ENCODE measurements around the gene TMEM187.

The TMEM187 gene

DNA sequence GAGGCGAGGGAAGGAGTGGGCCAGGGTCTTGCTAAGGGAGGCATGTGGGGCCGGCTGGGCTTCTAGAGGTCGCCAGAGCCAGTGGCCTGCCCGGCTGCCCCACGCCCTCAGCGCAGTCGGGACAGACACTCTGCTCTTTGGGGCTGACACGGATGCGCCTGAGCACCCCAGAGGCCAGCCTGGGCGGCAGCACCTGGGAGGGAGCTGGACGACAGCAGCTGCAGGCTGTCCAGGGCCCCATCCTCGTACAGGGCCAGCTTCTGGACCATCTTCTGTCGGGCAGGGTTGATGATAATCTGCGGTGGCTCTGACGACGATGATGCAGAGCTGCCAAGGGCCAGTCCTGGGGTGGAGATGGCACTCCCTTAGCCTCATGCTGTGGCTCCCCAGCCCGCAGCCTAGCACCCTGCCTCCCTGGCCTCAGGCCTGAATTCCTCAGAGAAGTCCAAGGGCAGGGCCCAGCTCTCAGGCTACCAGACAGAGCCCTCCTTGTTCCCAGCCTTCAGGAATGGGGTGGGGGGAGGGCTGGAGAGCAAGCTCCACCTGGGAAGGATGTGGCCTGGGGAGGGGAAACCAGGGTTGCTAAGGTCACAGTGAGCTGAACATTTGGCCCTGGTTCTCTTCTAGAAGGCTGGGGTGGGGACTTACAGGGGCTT lies 39.9 kb downstream of the TMEM187 start:
- no peak for DNase-seq (ENCODE audit: low read depth, low spot score)
- H3K27ac ChIP-seq, result no peak overlapping the region
- no peak overlapping the region for H3K4me3 ChIP-seq
- no peaks in the 10 kb centered on the region; the same call in 1 of the 2 replicates for H3K36me3 ChIP-seq (ENCODE audit: insufficient read depth, low read length)
- no peak for TF ChIP-seq FOXP2 (optimal IDR thresholded peaks at IDR 0.05; ENCODE audit: control extremely low read depth, extremely low read length, insufficient read depth)
- no peak for TF ChIP-seq EZH2 (IDR thresholded peaks at IDR 0.05)
- no peak for TF ChIP-seq POLR2AphosphoS5 (IDR thresholded peaks at IDR 0.05; ENCODE audit: borderline replicate concordance, low read depth, low read length)
- no peak overlapping the region for H3K9ac ChIP-seq (ENCODE audit: insufficient read length)
- H3K9me3 ChIP-seq (ENCODE audit: low read depth, low read length), result no peaks in the 10 kb centered on the region

DNA sequence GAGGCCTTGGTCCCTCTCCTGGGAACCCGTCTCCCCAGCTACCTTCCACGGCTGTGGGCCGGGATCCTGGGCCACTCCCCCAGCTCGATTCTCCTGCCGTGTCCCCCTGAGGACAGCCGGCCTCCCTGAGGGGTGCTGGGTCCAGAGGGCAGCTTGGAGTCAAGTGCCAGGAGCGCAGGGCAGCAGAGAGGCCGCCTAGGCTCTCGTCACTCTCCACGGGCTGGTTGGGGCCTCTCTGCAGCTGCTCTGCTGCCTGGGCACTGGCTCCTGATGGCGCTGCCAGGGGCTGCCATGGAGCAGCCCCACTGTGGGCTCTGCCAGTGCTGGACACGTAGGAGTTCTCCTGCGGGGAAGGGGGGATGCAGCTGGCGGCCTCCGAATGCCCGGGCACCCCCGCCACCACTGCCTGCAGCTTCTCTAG lies 40.5 kb downstream of the TMEM187 start:
- H3K27ac ChIP-seq, result no peak overlapping the region
- H3K9ac ChIP-seq (ENCODE audit: insufficient read length), result no peak overlapping the region
- no peak overlapping the region for H3K4me3 ChIP-seq
- no peak for TF ChIP-seq FOXP2 (optimal IDR thresholded peaks at IDR 0.05; ENCODE audit: control extremely low read depth, extremely low read length, insufficient read depth)
- no peak for TF ChIP-seq EZH2 (IDR thresholded peaks at IDR 0.05)
- TF ChIP-seq POLR2AphosphoS5 (IDR thresholded peaks at IDR 0.05; ENCODE audit: borderline replicate concordance, low read depth, low read length), result no peak
- no peaks in the 10 kb centered on the region; the same call in 1 of the 2 replicates for H3K36me3 ChIP-seq (ENCODE audit: insufficient read depth, low read length)
- no peaks in the 10 kb centered on the region for H3K9me3 ChIP-seq (ENCODE audit: low read depth, low read length)
- DNase-seq (ENCODE audit: low read depth, low spot score), result no peak

DNA sequence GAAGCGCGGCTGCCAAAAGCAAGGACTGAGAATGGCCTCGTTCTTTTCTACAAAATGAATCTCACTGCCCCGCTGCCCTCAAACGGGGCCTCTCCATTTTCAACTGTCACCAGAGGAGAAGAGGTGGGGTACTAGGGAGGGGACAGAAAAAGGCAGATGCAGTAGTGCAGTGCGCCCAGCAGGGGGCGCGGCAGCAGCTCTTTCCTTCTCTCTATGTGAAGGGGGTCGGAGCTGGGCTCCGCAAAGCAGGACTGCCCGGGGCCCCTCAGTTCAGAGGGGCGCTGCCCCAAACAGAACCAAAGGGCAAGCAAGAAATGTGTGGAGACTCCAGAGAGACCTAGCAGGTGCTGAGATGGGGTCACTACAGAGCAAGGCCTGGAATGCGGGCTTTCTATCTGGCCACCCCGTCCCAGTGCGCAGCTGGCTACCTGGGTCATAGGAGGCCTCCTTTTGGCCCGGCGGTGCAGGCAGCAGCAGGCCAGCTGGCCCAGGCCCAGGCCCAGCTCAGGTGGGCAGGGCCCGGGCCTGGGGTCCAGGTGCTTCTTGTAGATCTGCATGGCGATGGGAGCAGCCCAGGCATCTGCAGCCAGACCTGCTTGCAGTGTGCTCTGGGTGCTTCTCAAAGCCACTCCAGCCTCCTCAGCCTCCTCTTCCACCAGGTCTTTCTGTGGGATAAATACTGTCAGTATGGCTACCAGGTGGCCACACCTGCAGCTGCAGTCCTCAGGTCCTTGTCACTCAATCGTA lies 41.2 kb downstream of the TMEM187 start:
- TF ChIP-seq FOXP2 (optimal IDR thresholded peaks at IDR 0.05; ENCODE audit: control extremely low read depth, extremely low read length, insufficient read depth), result no peak
- TF ChIP-seq EZH2 (IDR thresholded peaks at IDR 0.05), result no peak
- no peak for TF ChIP-seq POLR2AphosphoS5 (IDR thresholded peaks at IDR 0.05; ENCODE audit: borderline replicate concordance, low read depth, low read length)
- H3K4me3 ChIP-seq, result no peak overlapping the region
- DNase-seq (ENCODE audit: low read depth, low spot score), result no peak

DNA sequence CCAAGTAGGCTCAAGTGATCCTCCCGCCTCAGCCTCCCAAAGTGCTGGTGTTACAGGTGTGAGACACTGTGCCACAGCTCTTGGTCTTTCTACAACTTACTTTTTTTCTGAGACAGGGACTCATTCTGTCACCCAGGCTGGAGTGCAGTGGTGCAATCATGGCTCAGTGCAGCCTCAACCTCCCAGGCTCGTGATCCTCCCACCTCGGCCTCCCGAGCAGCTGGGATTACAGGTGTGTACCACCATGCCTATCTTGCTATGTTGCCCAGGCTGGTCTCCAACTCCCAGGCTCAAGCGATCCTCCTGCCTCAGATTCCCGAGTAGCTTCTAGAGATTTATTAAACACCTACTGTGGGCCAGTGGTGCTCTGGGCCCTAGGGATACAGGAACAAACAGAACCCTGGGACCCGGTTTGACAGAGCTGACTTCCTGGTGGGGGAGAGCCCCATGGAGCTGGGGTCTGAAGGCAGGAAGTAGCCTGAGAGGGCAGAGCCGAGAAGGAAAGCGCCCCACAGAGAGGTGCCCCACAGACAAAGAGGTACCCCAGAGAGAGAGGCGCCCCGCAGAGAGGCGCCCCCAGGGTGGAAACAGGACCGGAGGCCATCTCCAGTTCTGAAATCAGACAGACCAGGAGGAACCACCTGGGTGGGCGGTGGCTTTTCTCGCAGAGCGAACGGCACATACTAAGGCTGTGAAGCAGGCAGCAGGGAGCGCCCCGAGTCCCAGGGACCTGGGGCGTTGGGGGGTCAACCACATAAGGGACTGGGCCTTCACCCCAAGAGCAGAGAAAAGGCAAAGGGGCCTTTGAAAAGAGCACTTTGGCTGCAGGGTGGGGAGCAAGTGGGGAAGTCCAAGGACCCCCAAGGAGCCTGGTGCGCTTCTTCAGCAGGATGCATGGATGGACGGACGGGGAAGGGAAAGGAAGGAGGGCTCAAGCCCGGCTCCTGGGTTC lies 42.2 kb downstream of the TMEM187 start:
- Histone ChIP-seq H3K36me3 (ENCODE audit: insufficient read depth, low read length) (no peaks in the 10 kb centered on the region; the same call in 1 of the 2 replicates), H3K27ac (no peak overlapping the region), H3K4me3 (no peak overlapping the region), H3K9me3 (ENCODE audit: low read depth, low read length) (no peaks in the 10 kb centered on the region), H3K9ac (ENCODE audit: insufficient read length) (no peak overlapping the region)
- TF ChIP-seq FOXP2 (optimal IDR thresholded peaks at IDR 0.05; ENCODE audit: control extremely low read depth, extremely low read length, insufficient read depth), result no peak
- no peak for TF ChIP-seq EZH2 (IDR thresholded peaks at IDR 0.05)
- no peak; the same call in 1 of the 2 replicates for TF ChIP-seq POLR2AphosphoS5 (IDR thresholded peaks at IDR 0.05; ENCODE audit: borderline replicate concordance, low read depth, low read length)
- no peak for DNase-seq (ENCODE audit: low read depth, low spot score)

More for the DNA sequence above, 41.2 kb downstream of the TMEM187 start:
- no peak overlapping the region for H3K9ac ChIP-seq (ENCODE audit: insufficient read length)
- no peaks in the 10 kb centered on the region; the same call in 1 of the 2 replicates for H3K36me3 ChIP-seq (ENCODE audit: insufficient read depth, low read length)
- no peak overlapping the region for H3K27ac ChIP-seq
- no peaks in the 10 kb centered on the region for H3K9me3 ChIP-seq (ENCODE audit: low read depth, low read length)

DNA sequence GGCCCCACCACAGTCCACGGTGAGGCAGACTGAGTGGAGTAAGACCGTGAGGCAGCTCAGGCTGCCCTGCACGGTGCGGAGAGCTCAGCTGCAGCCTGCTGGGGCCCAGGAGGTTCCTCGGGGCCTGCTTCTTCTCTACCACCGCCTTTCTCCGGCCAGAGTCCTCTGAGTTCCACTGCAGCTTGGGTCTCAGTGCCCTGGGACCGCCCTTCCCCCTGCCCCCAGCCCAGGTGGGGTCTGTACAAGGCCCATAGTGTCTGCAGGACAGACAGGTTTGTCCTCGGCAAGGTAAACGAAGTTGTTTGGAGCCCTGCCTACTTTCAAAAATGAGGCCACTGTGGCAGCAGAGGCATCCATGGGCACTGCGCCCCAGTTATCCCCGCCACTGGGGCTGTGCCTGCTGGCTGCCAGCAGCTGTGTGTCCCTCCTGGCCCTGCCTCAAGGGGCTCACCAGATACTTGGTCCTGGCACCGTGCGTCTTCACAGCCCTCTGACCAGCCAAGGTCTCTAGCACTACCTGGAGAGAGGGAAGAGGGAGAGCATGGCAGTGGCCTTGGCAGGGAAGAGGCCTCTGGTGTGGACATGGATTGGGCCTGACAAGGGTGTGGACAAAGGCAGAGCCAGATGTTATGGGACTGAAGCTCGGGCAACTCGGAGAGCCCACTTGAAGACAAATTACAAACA lies 43.2 kb downstream of the TMEM187 start:
- H3K27ac ChIP-seq, result no peak overlapping the region
- no peaks in the 10 kb centered on the region; the same call in 1 of the 2 replicates for H3K36me3 ChIP-seq (ENCODE audit: insufficient read depth, low read length)
- no peak for DNase-seq (ENCODE audit: low read depth, low spot score)

DNA sequence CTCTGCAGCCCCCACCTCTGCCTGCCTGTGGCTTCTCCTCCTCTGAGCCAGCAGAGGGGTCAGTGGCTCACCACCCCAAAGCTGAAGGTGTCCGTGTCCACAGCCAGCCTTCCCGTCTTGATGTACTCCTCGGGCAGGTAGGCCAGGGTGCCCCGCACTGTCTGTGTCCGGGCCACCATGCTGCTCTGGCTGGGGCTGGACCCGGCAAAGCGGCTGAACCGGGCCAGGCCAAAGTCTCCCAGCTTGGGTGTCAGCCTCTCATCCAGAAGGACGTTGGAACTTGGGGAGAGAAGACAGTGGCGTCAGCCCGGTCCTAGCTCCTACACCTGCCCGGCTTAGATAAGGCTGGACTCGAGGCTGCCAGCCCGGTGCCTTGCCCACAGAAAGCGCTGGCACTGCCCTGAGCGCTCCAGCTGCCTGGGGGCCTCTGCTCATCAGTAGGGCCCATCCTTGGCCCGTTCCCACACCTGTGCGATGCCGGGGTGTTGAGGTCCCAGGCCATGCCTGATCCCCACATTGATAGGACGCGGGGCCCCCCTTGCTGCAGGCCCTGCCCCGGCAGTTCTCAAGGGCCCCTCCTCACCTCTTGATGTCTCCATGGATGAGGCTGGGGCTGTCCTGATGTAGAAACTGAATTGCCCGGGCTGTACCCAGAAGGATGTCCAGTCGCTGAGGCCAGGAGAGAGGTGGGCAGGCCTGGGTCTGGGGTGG lies 44.0 kb downstream of the TMEM187 start:
- no peaks in the 10 kb centered on the region; the same call in 1 of the 2 replicates for H3K36me3 ChIP-seq (ENCODE audit: insufficient read depth, low read length)
- no peak overlapping the region for H3K27ac ChIP-seq
- DNase-seq (ENCODE audit: low read depth, low spot score), result no peak
- TF ChIP-seq EZH2 (IDR thresholded peaks at IDR 0.05) (no peak), POLR2AphosphoS5 (IDR thresholded peaks at IDR 0.05; ENCODE audit: borderline replicate concordance, low read depth, low read length) (no peak), FOXP2 (optimal IDR thresholded peaks at IDR 0.05; ENCODE audit: control extremely low read depth, extremely low read length, insufficient read depth) (no peak)
- no peaks in the 10 kb centered on the region for H3K9me3 ChIP-seq (ENCODE audit: low read depth, low read length)
- no peak overlapping the region for H3K4me3 ChIP-seq
- no peak overlapping the region for H3K9ac ChIP-seq (ENCODE audit: insufficient read length)

More for the DNA sequence above, 43.2 kb downstream of the TMEM187 start:
- no peak for TF ChIP-seq FOXP2 (optimal IDR thresholded peaks at IDR 0.05; ENCODE audit: control extremely low read depth, extremely low read length, insufficient read depth)
- no peak for TF ChIP-seq POLR2AphosphoS5 (IDR thresholded peaks at IDR 0.05; ENCODE audit: borderline replicate concordance, low read depth, low read length)
- no peak for TF ChIP-seq EZH2 (IDR thresholded peaks at IDR 0.05)
- no peak overlapping the region for H3K9ac ChIP-seq (ENCODE audit: insufficient read length)
- H3K9me3 ChIP-seq (ENCODE audit: low read depth, low read length), result no peaks in the 10 kb centered on the region
- no peak overlapping the region for H3K4me3 ChIP-seq

Measured in SK-N-MC (cell line).